GM12878 (cell line): ENCODE data around the gene ASMTL. TPM values are rescaled to one million over a fixed set of nuclear protein-coding genes. Genes with fewer than 3 reads are reported as not detected.

ENCODE experiments used
- CHD2 ChIP-seq: IDR thresholded peaks from 2 replicates; pipeline ENCODE4 v1.6.1; 2011; ENCODE audit warnings: low read depth, low read length, improper control_type of control experiment, borderline replicate concordance
- DPF2 ChIP-seq: fragments of 450-650 bp; IDR thresholded peaks from 2 replicates; pipeline ENCODE4 v1.6.1; 2017; ENCODE audit warnings: mild to moderate bottlenecking
- EED ChIP-seq: sonication (generic); IDR thresholded peaks from 2 replicates; pipeline ENCODE4 v1.6.1; 2016; ENCODE audit warnings: antibody characterized with exemption, low read depth
- IKZF1 ChIP-seq: fragments of 450-650 bp; conservative IDR thresholded peaks from 2 replicates; pipeline ENCODE4 v1.6.1; 2017; ENCODE audit warnings: antibody characterized with exemption, mild to moderate bottlenecking
- MEF2B ChIP-seq: fragments of 450-650 bp; IDR thresholded peaks from 2 replicates; pipeline ENCODE4 v1.6.1; 2018; ENCODE audit warnings: mild to moderate bottlenecking, moderate library complexity; ENCODE audit not compliant: partially characterized antibody, poor library complexity, severe bottlenecking
- POLR2AphosphoS5 ChIP-seq: IDR thresholded peaks from 2 replicates; pipeline ENCODE4 v1.6.1; 2011; ENCODE audit warnings: mild to moderate bottlenecking, low read length, inconsistent platforms
- RBBP5 ChIP-seq: fragments of 200-600 bp; sonication (generic); conservative IDR thresholded peaks from 2 replicates; pipeline ENCODE4 v1.6.1; 2016
- SIX5 ChIP-seq: IDR thresholded peaks from 2 replicates; pipeline ENCODE4 v1.6.1; 2011; ENCODE audit warnings: mild to moderate bottlenecking, low read depth, low read length, moderate library complexity; ENCODE audit not compliant: severe bottlenecking
- STAT1 ChIP-seq: fragments of 450-650 bp; conservative IDR thresholded peaks from 2 replicates; pipeline ENCODE4 v1.6.1; 2014; ENCODE audit warnings: antibody characterized with exemption, mild to moderate bottlenecking
- ZNF217 ChIP-seq: fragments of 450-650 bp; IDR thresholded peaks from 2 replicates; pipeline ENCODE4 v1.6.1; 2017; ENCODE audit warnings: antibody characterized with exemption, mild to moderate bottlenecking
- polyA plus RNA-seq, 11 experiments: library from polyadenylated mRNA; depleted of rRNA in 4 of 11; unstranded in 6 of 11; stranded (reverse) in 5 of 11; fragments of >200 nt; fragmentation: Nextera tagmentation in 4 of 11; fragmentation: Illumina TruSeq in 1 of 11; extraction: Ambion mirVana in 4 of 11; extraction: Trizol in 1 of 11; gene quantifications; 1 replicate in 1 of 11; 2 replicates in 10 of 11; pipeline versions ENCODE4 v1.2.1 to v1.2.3, GENCODE V29; 2011 to 2016; ENCODE audit warnings: inconsistent platforms in 2 of 11, missing spikeins in 2 of 11, low read depth in 1 of 11
- total RNA-seq, 4 experiments: library from RNA; depleted of rRNA in 3 of 4; stranded (reverse); fragments of >200 nt in 3 of 4; fragmentation: Illumina TruSeq in 1 of 4; extraction: Trizol in 1 of 4; gene quantifications; 2 replicates each; pipeline versions ENCODE4 v1.2.1 to v1.2.3, GENCODE V29; 2013 to 2021
- TF ChIP-seq, protein P1 (sequence below): fragments of 450-650 bp; formaldehyde crosslinking; IDR thresholded peaks from 2 replicates; pipeline ENCODE4 v1.5.0; 2022; ENCODE audit warnings: mild to moderate bottlenecking, missing genetic modification characterization
- TF ChIP-seq, protein P2 (sequence below): fragments of 450-650 bp; IDR thresholded peaks from 2 replicates; pipeline ENCODE4 v1.6.1; 2017; ENCODE audit warnings: mild to moderate bottlenecking, moderate library complexity
- TF ChIP-seq, protein P3 (sequence below): IDR thresholded peaks from 2 replicates; pipeline ENCODE4 v1.6.1; 2012; ENCODE audit warnings: low read length, inconsistent platforms
- TF ChIP-seq, protein P4 (sequence below): IDR thresholded peaks from 2 replicates; pipeline ENCODE4 v1.6.1; 2012; ENCODE audit warnings: mild to moderate bottlenecking, low read depth, low read length

Gene ASMTL
- total and polyA plus RNA-seq, 10 of the 15 experiments (the other 5 are each of a cell fraction or from before 2014, with no cell fraction given): 1.6 to 51.9 (median 32.1) TPM

DNA sequence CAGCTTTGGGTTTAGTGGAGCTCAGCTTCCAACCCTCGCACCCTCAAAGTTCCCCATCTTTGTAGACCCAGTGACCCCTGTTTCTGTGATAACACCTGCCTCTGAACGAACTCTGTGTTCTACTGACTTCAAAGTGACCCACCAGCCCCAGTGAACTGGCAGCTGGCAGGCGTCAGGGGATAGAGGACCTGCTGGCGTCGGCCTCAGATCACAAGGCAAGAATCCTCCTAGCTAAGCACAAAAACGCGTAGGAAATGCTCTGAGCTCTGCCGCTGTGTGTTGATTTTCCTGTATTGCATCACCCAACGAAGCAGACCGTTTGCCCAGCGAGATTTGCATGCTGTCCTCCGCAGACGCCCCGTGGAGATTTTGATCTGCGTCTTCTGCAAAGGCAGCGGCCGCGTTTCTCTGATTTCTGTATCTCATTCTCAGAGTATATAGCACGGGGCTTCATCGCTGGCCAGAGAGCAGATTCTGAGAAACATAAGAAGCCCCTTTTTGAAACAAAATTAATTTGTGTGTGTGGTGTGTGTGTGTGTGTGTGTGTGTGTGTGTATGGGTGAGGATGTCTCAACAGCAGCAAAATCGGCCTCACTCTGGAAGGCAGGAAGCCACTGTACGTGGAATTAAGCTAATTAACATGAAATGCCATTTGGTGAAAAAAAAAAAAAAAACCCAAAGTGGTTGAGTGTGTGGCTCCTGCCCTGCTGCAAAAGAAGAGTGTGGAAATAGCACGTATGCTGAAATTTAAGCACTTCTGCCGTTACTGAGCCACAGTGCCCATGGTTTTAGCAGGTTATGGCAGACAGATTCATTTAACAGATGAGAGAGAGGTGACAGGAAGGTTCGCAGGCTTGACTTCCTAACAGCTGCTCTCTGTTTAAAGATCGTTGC lies 29.2 kb upstream of the ASMTL start (continued):
- TF ChIP-seq, protein P1, sequence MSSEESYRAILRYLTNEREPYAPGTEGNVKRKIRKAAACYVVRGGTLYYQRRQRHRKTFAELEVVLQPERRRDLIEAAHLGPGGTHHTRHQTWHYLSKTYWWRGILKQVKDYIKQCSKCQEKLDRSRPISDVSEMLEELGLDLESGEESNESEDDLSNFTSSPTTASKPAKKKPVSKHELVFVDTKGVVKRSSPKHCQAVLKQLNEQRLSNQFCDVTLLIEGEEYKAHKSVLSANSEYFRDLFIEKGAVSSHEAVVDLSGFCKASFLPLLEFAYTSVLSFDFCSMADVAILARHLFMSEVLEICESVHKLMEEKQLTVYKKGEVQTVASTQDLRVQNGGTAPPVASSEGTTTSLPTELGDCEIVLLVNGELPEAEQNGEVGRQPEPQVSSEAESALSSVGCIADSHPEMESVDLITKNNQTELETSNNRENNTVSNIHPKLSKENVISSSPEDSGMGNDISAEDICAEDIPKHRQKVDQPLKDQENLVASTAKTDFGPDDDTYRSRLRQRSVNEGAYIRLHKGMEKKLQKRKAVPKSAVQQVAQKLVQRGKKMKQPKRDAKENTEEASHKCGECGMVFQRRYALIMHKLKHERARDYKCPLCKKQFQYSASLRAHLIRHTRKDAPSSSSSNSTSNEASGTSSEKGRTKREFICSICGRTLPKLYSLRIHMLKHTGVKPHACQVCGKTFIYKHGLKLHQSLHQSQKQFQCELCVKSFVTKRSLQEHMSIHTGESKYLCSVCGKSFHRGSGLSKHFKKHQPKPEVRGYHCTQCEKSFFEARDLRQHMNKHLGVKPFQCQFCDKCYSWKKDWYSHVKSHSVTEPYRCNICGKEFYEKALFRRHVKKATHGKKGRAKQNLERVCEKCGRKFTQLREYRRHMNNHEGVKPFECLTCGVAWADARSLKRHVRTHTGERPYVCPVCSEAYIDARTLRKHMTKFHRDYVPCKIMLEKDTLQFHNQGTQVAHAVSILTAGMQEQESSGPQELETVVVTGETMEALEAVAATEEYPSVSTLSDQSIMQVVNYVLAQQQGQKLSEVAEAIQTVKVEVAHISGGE (CRISPR knock-in tag): no peak
- TF ChIP-seq STAT1: no peak
- TF ChIP-seq, protein P2, sequence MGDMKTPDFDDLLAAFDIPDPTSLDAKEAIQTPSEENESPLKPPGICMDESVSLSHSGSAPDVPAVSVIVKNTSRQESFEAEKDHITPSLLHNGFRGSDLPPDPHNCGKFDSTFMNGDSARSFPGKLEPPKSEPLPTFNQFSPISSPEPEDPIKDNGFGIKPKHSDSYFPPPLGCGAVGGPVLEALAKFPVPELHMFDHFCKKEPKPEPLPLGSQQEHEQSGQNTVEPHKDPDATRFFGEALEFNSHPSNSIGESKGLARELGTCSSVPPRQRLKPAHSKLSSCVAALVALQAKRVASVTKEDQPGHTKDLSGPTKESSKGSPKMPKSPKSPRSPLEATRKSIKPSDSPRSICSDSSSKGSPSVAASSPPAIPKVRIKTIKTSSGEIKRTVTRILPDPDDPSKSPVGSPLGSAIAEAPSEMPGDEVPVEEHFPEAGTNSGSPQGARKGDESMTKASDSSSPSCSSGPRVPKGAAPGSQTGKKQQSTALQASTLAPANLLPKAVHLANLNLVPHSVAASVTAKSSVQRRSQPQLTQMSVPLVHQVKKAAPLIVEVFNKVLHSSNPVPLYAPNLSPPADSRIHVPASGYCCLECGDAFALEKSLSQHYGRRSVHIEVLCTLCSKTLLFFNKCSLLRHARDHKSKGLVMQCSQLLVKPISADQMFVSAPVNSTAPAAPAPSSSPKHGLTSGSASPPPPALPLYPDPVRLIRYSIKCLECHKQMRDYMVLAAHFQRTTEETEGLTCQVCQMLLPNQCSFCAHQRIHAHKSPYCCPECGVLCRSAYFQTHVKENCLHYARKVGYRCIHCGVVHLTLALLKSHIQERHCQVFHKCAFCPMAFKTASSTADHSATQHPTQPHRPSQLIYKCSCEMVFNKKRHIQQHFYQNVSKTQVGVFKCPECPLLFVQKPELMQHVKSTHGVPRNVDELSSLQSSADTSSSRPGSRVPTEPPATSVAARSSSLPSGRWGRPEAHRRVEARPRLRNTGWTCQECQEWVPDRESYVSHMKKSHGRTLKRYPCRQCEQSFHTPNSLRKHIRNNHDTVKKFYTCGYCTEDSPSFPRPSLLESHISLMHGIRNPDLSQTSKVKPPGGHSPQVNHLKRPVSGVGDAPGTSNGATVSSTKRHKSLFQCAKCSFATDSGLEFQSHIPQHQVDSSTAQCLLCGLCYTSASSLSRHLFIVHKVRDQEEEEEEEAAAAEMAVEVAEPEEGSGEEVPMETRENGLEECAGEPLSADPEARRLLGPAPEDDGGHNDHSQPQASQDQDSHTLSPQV: peak; percentile 87
- TF ChIP-seq, protein P3, sequence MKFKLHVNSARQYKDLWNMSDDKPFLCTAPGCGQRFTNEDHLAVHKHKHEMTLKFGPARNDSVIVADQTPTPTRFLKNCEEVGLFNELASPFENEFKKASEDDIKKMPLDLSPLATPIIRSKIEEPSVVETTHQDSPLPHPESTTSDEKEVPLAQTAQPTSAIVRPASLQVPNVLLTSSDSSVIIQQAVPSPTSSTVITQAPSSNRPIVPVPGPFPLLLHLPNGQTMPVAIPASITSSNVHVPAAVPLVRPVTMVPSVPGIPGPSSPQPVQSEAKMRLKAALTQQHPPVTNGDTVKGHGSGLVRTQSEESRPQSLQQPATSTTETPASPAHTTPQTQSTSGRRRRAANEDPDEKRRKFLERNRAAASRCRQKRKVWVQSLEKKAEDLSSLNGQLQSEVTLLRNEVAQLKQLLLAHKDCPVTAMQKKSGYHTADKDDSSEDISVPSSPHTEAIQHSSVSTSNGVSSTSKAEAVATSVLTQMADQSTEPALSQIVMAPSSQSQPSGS: peak; percentile 76
- no peak for TF ChIP-seq SIX5
- TF ChIP-seq DPF2: peak; percentile 4; the same call in 1 of the 2 replicates
- peak; percentile 82 for TF ChIP-seq POLR2AphosphoS5
- TF ChIP-seq RBBP5: 0 out of 2 replicates have a peak, but pooled peaks have one; percentile 19
- peak; percentile 49 for TF ChIP-seq IKZF1
- TF ChIP-seq MEF2B: peak; percentile 57
- peak; percentile 17; the same call in 1 of the 2 replicates for TF ChIP-seq EED
- TF ChIP-seq, protein P4, sequence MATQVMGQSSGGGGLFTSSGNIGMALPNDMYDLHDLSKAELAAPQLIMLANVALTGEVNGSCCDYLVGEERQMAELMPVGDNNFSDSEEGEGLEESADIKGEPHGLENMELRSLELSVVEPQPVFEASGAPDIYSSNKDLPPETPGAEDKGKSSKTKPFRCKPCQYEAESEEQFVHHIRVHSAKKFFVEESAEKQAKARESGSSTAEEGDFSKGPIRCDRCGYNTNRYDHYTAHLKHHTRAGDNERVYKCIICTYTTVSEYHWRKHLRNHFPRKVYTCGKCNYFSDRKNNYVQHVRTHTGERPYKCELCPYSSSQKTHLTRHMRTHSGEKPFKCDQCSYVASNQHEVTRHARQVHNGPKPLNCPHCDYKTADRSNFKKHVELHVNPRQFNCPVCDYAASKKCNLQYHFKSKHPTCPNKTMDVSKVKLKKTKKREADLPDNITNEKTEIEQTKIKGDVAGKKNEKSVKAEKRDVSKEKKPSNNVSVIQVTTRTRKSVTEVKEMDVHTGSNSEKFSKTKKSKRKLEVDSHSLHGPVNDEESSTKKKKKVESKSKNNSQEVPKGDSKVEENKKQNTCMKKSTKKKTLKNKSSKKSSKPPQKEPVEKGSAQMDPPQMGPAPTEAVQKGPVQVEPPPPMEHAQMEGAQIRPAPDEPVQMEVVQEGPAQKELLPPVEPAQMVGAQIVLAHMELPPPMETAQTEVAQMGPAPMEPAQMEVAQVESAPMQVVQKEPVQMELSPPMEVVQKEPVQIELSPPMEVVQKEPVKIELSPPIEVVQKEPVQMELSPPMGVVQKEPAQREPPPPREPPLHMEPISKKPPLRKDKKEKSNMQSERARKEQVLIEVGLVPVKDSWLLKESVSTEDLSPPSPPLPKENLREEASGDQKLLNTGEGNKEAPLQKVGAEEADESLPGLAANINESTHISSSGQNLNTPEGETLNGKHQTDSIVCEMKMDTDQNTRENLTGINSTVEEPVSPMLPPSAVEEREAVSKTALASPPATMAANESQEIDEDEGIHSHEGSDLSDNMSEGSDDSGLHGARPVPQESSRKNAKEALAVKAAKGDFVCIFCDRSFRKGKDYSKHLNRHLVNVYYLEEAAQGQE: no peak
- no peak for TF ChIP-seq ZNF217
- peak; percentile 82 for TF ChIP-seq CHD2
